Nephron (organoid): Measurements from ENCODE around the gene CACNA2D4.

Experiments used
- H3K27ac Mint-ChIP-seq, 3 experiments: 2 replicates each; pipeline ENCODE4 v1.8.0; 2020; ENCODE audit warnings: mixed read lengths in 3 of 3, mild to moderate bottlenecking in 2 of 3, moderate library complexity in 1 of 3
- H3K27me3 Mint-ChIP-seq: 2 replicates; pipeline ENCODE4 v1.8.0; 2021; ENCODE audit warnings: low read depth, mild to moderate bottlenecking, moderate library complexity, mixed read lengths
- H3K36me3 Mint-ChIP-seq: 2 replicates; pipeline ENCODE4 v1.8.0; 2020; ENCODE audit warnings: low read depth, mixed read lengths
- H3K4me1 Mint-ChIP-seq: 2 replicates; pipeline ENCODE4 v1.8.0; 2020; ENCODE audit warnings: mixed read lengths
- H3K4me3 Mint-ChIP-seq, 3 experiments: 2 replicates each; pipeline ENCODE4 v1.8.0; 2020; ENCODE audit warnings: mild to moderate bottlenecking in 3 of 3, mixed read lengths in 3 of 3, moderate library complexity in 2 of 3
- H3K9me3 Mint-ChIP-seq: 2 replicates; pipeline ENCODE4 v1.8.0; 2020; ENCODE audit warnings: mixed read lengths
- TF ChIP-seq, protein P1 (sequence below), 3 experiments: fragments of 200-600 bp; sonication (generic); IDR thresholded peaks; one replicate each; pipeline ENCODE4 v1.5.0; 2021; ENCODE audit warnings: antibody characterized with exemption in 3 of 3; ENCODE audit not compliant: unreplicated experiment in 3 of 3

Gene CACNA2D4

DNA sequence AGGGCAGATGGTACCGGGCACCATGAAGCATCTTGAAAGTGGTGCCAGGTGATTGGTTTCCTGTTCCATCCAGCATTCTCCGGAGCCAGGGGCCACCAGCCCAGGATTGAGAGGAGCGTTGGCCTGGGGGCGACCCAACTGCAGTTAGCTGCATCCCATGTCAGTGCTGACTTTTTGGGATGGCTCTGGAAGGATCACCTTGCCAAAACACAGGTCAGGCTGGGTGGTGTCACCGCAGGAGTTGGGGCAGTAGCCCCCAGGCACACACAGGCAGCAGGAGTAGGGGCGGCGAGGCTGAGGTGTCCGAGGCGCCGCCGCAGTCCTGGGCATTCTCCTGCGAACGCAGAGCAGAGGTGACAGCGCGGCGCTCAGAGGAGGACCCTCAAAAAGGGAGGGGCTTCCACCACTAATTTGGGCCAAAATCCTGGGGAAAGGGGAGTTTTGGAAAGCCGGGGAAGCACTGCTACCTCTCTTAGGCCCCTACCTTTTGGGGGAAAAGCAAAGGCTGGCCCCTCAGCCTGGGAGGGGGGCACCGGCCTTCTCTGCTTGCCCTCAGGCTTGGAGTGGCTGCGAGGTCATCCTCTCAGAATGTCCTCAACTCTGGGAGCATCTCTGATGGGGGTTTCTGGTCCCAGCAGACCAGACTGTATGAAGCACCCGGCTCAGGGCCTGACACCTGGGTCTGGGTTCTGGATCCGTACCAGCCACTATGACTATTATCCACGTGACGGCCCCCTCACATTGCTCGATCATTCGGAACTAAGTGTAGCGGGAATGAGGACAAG is 124.8 kb downstream of the CACNA2D4 start:
- peaks cover 37% of the 10 kb centered on the region for H3K4me1 Mint-ChIP-seq
- no peaks in the 10 kb centered on the region for H3K9me3 Mint-ChIP-seq
- no peaks in the 10 kb centered on the region for H3K36me3 Mint-ChIP-seq
- peak overlapping the region in 1 of 3 experiments; percentile 51 for H3K27ac Mint-ChIP-seq
- H3K4me3 Mint-ChIP-seq, result no peak overlapping the region
- TF ChIP-seq, protein P1, sequence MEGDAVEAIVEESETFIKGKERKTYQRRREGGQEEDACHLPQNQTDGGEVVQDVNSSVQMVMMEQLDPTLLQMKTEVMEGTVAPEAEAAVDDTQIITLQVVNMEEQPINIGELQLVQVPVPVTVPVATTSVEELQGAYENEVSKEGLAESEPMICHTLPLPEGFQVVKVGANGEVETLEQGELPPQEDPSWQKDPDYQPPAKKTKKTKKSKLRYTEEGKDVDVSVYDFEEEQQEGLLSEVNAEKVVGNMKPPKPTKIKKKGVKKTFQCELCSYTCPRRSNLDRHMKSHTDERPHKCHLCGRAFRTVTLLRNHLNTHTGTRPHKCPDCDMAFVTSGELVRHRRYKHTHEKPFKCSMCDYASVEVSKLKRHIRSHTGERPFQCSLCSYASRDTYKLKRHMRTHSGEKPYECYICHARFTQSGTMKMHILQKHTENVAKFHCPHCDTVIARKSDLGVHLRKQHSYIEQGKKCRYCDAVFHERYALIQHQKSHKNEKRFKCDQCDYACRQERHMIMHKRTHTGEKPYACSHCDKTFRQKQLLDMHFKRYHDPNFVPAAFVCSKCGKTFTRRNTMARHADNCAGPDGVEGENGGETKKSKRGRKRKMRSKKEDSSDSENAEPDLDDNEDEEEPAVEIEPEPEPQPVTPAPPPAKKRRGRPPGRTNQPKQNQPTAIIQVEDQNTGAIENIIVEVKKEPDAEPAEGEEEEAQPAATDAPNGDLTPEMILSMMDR (IDR thresholded peaks at IDR 0.05; ENCODE audit: unreplicated experiment in 3 of 3), result no peak
- peaks cover 4% of the 10 kb centered on the region for H3K27me3 Mint-ChIP-seq

DNA sequence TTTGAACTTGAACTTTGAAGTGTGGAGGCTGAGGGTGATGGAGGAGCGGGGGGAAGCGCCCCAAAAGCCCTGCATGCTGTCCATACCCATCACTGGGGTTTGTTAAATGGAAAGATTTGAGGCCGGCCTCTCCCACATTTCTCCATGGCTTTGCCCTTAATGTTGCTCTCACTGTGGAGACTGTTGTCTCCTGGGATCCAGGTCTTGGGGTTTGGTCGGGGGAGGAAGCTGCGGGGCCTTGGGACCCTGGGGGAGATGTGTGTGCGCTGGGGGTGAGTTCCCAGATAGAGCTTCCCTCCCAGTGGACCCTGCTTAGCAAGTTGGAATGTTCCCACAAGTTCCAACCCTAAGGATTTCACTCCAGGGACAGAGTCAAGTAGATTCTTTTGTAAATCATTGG is 126.0 kb downstream of the CACNA2D4 start:
- Mint-ChIP-seq H3K36me3 (peaks cover 5% of the 10 kb centered on the region), H3K4me1 (peaks cover 37% of the 10 kb centered on the region), H3K9me3 (no peaks in the 10 kb centered on the region), H3K4me3 (peak overlapping the region in 1 of 3 experiments; percentile 35), H3K27me3 (peaks cover 4% of the 10 kb centered on the region), H3K27ac (peak overlapping the region in 2 of 3 experiments; percentile 35 to 43)
- TF ChIP-seq, protein P1 (IDR thresholded peaks at IDR 0.05; ENCODE audit: unreplicated experiment in 3 of 3), result no peak

DNA sequence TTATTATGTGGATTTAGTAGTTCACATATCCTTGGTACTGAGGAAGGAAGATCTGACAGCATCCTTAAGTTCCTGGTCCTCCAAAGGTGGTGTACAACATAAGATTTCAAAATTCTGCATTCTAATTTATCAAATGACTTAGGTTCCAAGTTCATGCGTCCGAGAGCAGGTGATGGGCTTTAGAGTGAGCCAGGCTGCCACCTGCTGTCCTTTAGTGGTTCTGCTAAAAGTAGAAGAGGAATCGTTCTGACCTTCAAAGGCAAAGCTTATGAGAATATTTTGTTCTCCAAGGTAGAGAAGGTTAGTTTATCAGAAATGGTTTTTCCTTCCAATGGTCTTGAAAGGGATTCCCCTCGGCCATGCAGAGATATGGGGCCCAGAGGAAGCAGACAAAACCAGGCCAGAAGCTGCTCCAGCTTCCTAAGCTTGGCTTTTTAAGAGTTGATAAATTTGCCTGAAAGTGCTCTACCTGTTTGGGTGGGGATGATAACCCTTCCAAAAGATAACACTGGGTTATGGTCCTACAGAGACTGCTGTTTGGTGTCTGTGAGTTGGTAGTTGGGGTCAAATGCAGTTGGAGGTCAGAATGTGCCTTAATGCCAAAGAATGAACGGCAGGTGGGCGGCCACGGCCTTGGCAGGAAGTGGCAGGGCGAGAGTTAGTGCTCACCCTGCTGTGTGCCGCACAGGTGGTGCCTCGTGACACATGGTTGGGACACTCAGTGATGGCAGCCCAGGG is 127.2 kb downstream of the CACNA2D4 start:
- Mint-ChIP-seq H3K9me3 (no peaks in the 10 kb centered on the region), H3K4me1 (peaks cover 35% of the 10 kb centered on the region), H3K4me3 (no peak overlapping the region), H3K27me3 (peaks cover 4% of the 10 kb centered on the region), H3K36me3 (peaks cover 10% of the 10 kb centered on the region), H3K27ac (peak overlapping the region in 1 of 3 experiments; percentile 7)
- TF ChIP-seq, protein P1 (IDR thresholded peaks at IDR 0.05; ENCODE audit: unreplicated experiment in 3 of 3), result peak; percentile 80 to 84 (median 83)

DNA sequence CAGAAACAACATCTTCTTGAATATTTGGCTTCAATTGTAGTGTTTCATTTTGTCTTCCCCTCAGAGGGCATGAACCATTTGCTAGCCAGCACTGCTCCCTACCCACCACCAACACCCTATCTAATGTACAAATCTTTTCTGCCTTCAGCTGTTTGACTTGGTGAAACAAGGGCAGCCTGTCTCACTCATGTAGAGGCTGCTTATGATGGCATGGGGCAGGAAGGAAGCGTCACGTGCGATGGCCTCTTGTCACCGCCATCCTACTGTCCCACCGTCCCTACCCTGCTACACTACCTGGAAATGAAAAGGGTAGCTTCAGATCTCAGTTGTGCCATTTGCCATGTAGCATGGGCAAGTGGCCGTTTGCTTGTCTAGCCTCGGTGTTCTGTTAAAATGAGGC is 128.0 kb downstream of the CACNA2D4 start:
- Mint-ChIP-seq H3K4me1 (peaks cover 27% of the 10 kb centered on the region), H3K4me3 (no peak overlapping the region), H3K27ac (no peak overlapping the region), H3K9me3 (no peaks in the 10 kb centered on the region), H3K27me3 (peaks cover 4% of the 10 kb centered on the region), H3K36me3 (peaks cover 16% of the 10 kb centered on the region)
- TF ChIP-seq, protein P1 (IDR thresholded peaks at IDR 0.05; ENCODE audit: unreplicated experiment in 3 of 3), result no peak

DNA sequence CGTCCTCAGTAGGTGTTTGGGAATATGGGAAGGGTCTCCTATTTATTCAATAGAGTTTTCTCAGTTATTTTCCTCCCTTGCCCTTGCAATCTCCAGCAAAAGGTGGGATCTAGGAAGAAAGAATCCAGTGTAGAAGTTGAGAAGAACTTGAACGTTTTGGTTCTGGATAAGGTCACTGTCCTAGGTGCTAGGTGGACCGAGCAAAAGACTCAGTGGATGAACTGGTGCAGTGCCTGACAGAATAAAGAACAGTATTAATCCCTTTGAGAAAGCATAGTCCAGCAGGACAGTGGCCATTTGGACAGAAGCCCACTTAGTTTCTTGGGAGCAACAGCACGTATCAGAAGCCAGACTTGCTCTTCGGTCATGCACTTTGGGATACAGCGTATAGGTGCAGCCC is 130.7 kb downstream of the CACNA2D4 start:
- TF ChIP-seq, protein P1 (IDR thresholded peaks at IDR 0.05; ENCODE audit: unreplicated experiment in 3 of 3), result no peak
- H3K4me3 Mint-ChIP-seq, result no peak overlapping the region
- peaks cover 26% of the 10 kb centered on the region for H3K36me3 Mint-ChIP-seq
- no peaks in the 10 kb centered on the region for H3K27me3 Mint-ChIP-seq
- no peaks in the 10 kb centered on the region for H3K9me3 Mint-ChIP-seq
- no peak overlapping the region for H3K27ac Mint-ChIP-seq
- peaks cover 18% of the 10 kb centered on the region for H3K4me1 Mint-ChIP-seq
